Renal pelvis (tissue), 4 donors: ENCODE data around the gene SERTM1. TPM values are rescaled to one million over a fixed set of nuclear protein-coding genes. Genes with fewer than 3 reads are reported as not detected.
A peak's percentile ranks its signal among the peaks of the same experiment; 100 is the strongest.

Experiments used
- DNase-seq: peaks from one replicate; pipeline ENCODE4 v3.0.0-alpha.2; 2013
- polyA plus RNA-seq, 3 donors: library from polyadenylated mRNA; unstranded; fragments of 120-200 nt; gene quantifications; one replicate each; pipeline ENCODE4 v1.2.1, GENCODE V29; 2013; ENCODE audit not compliant: insufficient read length in 3 of 3

The SERTM1 gene
- polyA plus RNA-seq, 3 donors: 0.28 to 0.58 (median 0.40) TPM

DNA sequence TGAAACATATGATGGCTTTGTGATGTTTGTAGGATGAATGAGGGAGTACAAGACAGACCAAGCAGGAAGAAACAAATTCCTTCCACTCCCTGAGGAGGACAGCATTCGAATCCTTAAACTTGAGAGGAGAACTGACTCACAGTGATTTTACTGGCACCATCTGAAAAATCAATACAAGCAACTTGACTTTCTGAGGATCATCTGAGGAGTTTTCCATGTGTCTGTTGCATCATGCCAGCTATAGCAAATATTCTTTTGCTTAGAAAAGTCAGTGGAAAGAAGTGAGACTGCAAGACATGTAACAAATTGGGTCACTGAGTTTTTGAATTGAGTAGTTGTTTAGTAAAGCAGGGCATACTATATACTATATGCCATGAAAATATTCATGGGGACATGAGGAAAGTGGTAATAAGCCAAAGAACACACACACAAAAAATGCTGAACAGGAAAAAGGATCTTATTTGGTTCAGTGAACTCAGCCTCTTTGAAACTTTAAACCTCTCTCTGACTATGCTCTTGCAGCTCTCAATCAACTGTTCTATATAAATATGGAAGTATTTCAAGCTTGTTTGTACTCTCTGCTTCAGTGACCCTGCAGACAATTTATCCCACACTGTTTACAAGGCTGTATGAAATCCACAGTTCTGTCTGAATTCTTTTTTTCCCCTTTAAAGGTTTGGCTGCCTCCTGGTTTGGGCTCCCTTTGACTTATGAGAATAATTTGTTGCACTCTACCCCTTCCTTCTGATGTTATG is 35.5 kb downstream of the SERTM1 start:
- peak; percentile 36 for DNase-seq

- DNase-seq: no peak
Observed at GRCh38 chr13:36710396-36710795, 36.6 kb downstream of the SERTM1 start.

- DNase-seq: no peak
Observed at GRCh38 chr13:36712290-36712689, 38.5 kb downstream of the SERTM1 start.

DNA sequence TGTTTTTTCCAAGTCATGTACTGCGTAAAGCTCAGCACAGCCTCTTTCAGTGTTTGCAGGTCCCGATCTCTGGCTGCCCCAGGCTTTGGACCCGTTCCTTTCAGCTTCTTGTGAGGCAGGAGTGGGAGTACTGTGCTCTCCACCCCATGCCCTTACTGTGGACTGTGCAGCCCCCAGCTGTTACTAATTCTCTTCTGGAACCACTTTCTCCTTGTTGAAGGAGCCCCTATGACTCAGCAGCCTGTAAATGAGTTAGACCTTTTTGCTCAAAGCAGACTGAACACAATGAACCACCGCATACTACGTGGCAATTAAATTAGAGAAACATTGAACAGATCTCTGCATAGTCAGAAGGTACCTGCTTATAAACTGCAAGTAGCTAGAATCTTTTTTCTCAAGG is 39.0 kb downstream of the SERTM1 start:
- DNase-seq: peak; percentile 52

DNA sequence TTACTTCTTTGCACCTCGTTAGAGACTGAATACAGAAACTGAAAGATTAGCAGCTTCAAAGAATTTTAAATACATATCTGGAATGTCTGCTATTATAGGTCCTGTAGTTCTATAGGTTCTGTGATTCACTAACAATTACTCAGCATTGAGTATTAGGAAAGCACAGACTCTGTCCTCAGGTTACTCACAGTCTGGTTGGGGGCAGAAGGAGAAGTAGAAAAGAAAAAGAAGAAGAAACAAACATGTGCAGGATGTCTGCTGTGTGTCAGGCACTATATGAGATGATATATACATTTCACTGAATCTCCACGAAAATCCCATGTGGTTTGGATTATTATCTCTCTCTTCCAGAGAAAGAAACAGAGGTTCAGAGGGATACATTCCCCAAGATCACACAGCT is 40.1 kb downstream of the SERTM1 start:
- DNase-seq: no peak

DNA sequence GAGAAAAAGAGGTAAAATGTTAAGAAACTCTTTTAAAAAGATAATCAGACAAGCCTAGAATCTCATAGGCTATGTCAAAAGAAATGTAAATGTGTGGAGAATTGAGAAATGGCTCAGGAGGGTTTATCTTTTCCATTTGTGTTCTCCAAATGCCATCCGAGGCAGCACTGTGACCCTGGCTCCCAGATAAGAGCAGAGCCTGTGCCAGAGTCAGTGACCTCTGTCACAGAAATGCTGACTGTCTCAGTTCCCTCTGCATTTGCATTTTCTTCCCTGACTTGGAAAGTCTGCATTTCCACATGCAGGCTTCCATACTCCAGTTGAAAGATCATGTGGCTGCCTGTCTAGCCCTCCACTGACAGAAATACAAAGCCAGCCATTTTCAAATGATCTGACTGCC is 42.0 kb downstream of the SERTM1 start:
- no peak for DNase-seq

DNA sequence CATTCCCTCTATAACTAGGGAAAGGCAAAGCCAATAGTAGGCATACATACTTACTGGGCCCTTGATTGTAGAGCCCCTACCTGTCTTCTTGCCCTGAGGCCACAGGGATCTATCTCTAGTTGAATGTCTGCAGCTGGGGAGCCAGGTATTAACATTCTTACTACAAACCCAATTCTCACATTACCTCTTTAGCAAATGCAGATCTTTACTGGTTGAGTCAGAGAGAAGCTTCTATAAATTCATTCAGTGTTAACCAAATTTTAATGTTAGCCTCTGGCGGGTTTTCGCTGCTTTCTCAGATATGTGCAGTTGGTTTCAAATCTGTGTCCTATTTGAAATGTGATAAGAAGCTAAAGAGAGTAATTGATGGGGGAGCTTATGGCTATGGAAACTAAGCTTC is 43.2 kb downstream of the SERTM1 start:
- no peak for DNase-seq

- DNase-seq: no peak
Observed at GRCh38 chr13:36717966-36718545, 44.2 kb downstream of the SERTM1 start.

- no peak for DNase-seq
Observed at GRCh38 chr13:36718686-36719085, 44.9 kb downstream of the SERTM1 start.

- no peak for DNase-seq
Observed at GRCh38 chr13:36724141-36724540, 50.3 kb downstream of the SERTM1 start.

- DNase-seq: no peak
Observed at GRCh38 chr13:36725936-36726335, 52.1 kb downstream of the SERTM1 start.

DNA sequence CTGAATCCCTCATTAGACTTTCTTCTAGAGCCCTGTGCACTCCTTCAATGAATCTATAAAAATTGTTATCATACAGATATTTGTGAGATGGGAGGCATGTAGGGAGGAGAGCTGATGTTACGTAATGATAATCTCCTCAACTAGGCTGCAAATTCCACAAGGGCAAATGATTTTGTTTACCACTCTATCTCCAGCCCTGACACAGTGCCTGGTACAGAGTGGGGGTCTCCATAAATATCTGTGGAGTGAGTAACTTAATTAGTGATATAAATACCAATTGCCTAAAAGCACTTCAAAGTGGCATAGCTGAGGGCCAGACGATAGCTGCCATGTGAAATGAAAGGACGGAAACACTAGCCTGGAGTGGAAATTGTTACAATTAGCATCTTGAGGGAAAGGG is 54.2 kb downstream of the SERTM1 start:
- no peak for DNase-seq

- DNase-seq: peak; percentile 67
Observed at GRCh38 chr13:36736119-36736726, 62.4 kb downstream of the SERTM1 start.

DNA sequence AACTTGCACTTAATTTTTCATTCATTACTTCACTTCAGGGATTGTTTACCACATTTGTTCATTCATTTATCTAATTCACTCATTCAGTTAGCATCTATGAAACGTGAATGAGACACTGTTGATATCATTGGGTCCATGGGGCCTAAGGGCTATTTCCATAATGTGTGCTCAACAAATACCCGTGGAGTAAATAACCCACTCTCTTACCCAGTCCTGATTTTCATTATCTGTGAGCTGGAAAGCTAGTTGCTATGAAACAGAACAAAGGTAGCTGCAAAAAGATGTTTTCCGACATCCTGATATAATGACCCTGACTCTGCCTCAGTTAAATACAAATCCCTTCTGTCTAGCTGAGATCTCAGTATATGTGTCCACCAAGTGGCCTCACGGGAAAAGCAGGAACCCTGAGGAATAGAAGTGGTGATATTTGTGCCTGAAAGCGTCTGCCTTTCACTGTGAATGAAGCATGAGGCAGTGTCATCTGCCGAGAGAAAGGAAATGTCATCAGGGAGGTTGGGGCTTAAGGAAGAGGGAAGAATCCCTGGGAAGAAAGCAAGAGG is 63.8 kb downstream of the SERTM1 start:
- DNase-seq: no peak

DNA sequence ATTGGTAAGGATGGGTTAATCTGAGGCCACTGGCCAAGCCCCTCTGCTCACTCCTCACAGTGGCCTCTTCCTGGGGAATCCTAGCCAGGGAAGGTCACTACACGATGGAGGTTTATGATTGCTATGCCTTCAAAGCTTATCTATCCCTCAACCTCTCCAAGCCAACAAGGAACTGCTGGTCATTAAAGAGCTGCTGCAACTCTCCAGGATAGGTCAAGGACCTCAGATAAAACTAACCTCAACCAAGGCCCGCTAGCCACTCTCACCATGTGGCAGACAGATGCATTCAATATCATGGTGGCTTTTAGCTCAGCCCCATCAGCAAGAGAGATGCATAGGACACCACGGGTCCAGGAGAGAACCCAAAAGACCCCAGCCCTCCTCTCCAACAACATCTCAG is 71.6 kb downstream of the SERTM1 start:
- DNase-seq: no peak

DNA sequence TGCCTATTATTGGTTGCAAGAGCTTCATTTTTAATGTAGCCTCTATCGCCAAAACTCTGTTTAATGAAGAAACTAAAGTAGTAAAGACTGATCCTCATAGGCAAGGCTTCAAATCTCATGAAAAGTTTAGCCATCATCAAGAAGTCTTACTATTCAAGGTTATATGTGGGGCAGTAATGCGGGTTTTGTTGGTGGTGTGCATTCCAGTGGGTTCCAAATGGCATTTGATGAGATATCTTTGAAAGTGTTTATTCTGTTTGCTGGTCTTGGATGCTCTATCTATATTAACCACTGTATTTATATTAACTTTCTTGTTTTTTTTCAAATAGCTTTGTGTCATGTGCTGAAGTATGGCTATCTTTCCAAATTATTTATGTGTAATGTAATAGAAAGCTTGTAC is 72.2 kb downstream of the SERTM1 start:
- no peak for DNase-seq

Other genes with a start within 250 kb of the SERTM1 start
- gene CCNA1, start 241.5 kb upstream of the SERTM1 start, polyA plus RNA-seq: 1 to 10 TPM in 1 of 3 donors, under 1 TPM in 2; 0.70 to 1.8 (median 0.94) TPM
- 10 to 100 TPM; 10.1 to 14.8 (median 13.4) TPM for gene RFXAP, start 145.2 kb downstream of the SERTM1 start, polyA plus RNA-seq
- gene SMAD9, start 246.2 kb downstream of the SERTM1 start, polyA plus RNA-seq: 10 to 100 TPM; 24.3 to 32.6 (median 29.8) TPM